CD4-positive, alpha-beta T cell (primary cell): ENCODE measurements around the gene GALNT18. TPM values are rescaled to one million over a fixed set of nuclear protein-coding genes. Genes with fewer than 3 reads are reported as not detected.

Experiments used
- ATAC-seq: fragments of 200-7000 bp; cut with Tn5 transposase; one replicate; pipeline ENCODE4 v1.10.0; 2022; ENCODE audit warnings: mild to moderate bottlenecking; ENCODE audit not compliant: poor library complexity
- CTCF ChIA-PET: fragments of 350-600 bp; sonication (Branson Sonifier 250); formaldehyde crosslinking; loops from one replicate; lab custom pipeline; 2021; ENCODE audit warnings: antibody characterized with exemption, inconsistent platforms; lab: Charles Lee
- POLR2A ChIA-PET: fragments of 350-600 bp; sonication (Branson Sonifier 250); formaldehyde crosslinking; loops from one replicate; lab custom pipeline; 2021; ENCODE audit warnings: antibody characterized with exemption, inconsistent platforms; lab: Charles Lee
- DNase-seq, 14 experiments: peaks; one replicate each; pipeline ENCODE4 v3.0.0-alpha.2; 2013 to 2020; ENCODE audit warnings: mixed read lengths in 2 of 14
- H3K27ac ChIP-seq, 2 donors: one replicate each; pipeline versions ENCODE4 v1.5.1 to v1.7.0; 2013; ENCODE audit warnings: low read length in 2 of 2, low read depth in 1 of 2, mild to moderate bottlenecking in 1 of 2
- H3K27me3 ChIP-seq, 2 experiments: 1 replicate in 1 of 2; 2 replicates in 1 of 2; pipeline versions ENCODE4 v1.6.1 to v1.7.0; 2013; ENCODE audit warnings: low read length in 2 of 2, control low read depth in 1 of 2, mild to moderate bottlenecking in 1 of 2, moderate library complexity in 1 of 2; ENCODE audit not compliant: insufficient read depth in 2 of 2, control insufficient read depth in 1 of 2
- H3K36me3 ChIP-seq: one replicate; pipeline ENCODE4 v1.6.1; 2013; ENCODE audit warnings: low read length, control low read depth; ENCODE audit not compliant: insufficient read depth
- H3K4me1 ChIP-seq: one replicate; pipeline ENCODE4 v1.6.1; 2013; ENCODE audit warnings: low read length, control low read depth; ENCODE audit not compliant: insufficient read depth
- H3K4me3 ChIP-seq: one replicate; pipeline ENCODE4 v1.5.1; 2013; ENCODE audit warnings: mild to moderate bottlenecking, low read length, moderate library complexity
- H3K9me3 ChIP-seq, 2 experiments: 1 replicate in 1 of 2; 2 replicates in 1 of 2; pipeline versions ENCODE4 v1.6.1 to v1.7.0; 2013; ENCODE audit warnings: low read length in 2 of 2, mild to moderate bottlenecking in 2 of 2, control low read depth in 1 of 2, moderate library complexity in 1 of 2; ENCODE audit not compliant: control insufficient read depth in 1 of 2, insufficient read depth in 1 of 2
- H3K27ac Mint-ChIP-seq: one replicate; pipeline ENCODE4 v1.8.0; 2020; ENCODE audit warnings: mixed read lengths
- H3K27me3 Mint-ChIP-seq: one replicate; pipeline ENCODE4 v1.8.0; 2021; ENCODE audit warnings: mixed read lengths
- H3K36me3 Mint-ChIP-seq: one replicate; pipeline ENCODE4 v1.8.0; 2021; ENCODE audit warnings: low read depth, mixed read lengths
- H3K4me1 Mint-ChIP-seq: one replicate; pipeline ENCODE4 v1.8.0; 2021; ENCODE audit warnings: low read depth, mixed read lengths
- H3K4me3 Mint-ChIP-seq: one replicate; pipeline ENCODE4 v1.8.0; 2020; ENCODE audit warnings: mild to moderate bottlenecking, mixed read lengths
- H3K9me3 Mint-ChIP-seq: one replicate; pipeline ENCODE4 v1.8.0; 2020; ENCODE audit warnings: mixed read lengths
- CTCF ChIP-seq: fragments of 200-600 bp; IDR thresholded peaks from one replicate; pipeline ENCODE4 v1.8.0; 2022; ENCODE audit warnings: antibody characterized with exemption, mild to moderate bottlenecking
- intact Hi-C, 2 experiments: fragments of 100-400 bp; cut with DNase I in 1 of 2; cut with micrococcal nuclease in 1 of 2; formaldehyde crosslinking; loops; one replicate each; pipeline versions ENCODE4 v1.15.1 to v1.9.0; 2023 to 2025; cut with DNase I, micrococcal nuclease
- total RNA-seq, 174 experiments: library from RNA in 2 of 174; stranded (reverse) in 2 of 174; gene quantifications; one replicate each; pipeline ENCODE4 v1.2.3 and lab custom pipeline; 2021 to 2026

GALNT18 gene
- total RNA-seq, 2 experiments from 2014 or later, result 0.08 TPM; not detected in 1

DNA sequence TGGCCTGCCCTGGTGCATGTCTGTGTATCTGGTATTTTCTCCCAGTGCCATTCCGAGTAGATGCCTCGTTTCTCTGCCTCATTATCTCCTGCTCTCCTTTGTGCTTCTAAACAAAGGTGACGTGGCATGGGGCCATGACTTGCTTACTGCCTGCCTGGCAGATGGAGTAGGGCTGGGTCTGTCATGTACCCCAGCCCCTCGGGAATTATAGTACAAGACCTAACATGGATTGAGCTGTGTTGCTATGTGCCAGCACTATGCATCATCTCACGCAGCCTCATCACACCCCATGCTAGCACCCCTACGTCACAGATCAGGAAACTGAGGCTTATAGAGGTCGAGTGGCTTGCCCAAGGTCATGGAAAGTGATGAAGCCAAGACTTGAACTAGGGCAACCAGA, 88.1 kb downstream of the GALNT18 start:
- intact Hi-C loops, result no loop called here
- Mint-ChIP-seq H3K9me3 (no peaks in the 10 kb centered on the region), H3K4me3 (no peak overlapping the region), H3K4me1 (no peaks in the 10 kb centered on the region), H3K27ac (no peak overlapping the region), H3K36me3 (no peaks in the 10 kb centered on the region), H3K27me3 (peaks cover 4% of the 10 kb centered on the region)
- POLR2A ChIA-PET, result no interaction called here
- CTCF ChIA-PET, result no interaction called here
- H3K4me3 ChIP-seq, result no peak overlapping the region
- no peak for TF ChIP-seq CTCF
- no peaks in the 10 kb centered on the region for H3K27me3 ChIP-seq
- DNase-seq (no peak), ATAC-seq (no peak)
- no peak overlapping the region for H3K27ac ChIP-seq
- no peaks in the 10 kb centered on the region for H3K9me3 ChIP-seq
- H3K36me3 ChIP-seq, result no peaks in the 10 kb centered on the region
- H3K4me1 ChIP-seq, result no peaks in the 10 kb centered on the region

GRCh38 chr11:11533057-11533456, 88.7 kb downstream of the GALNT18 start:
- ChIA-PET POLR2A (no interaction called here), CTCF (no interaction called here)
- ATAC-seq, result no peak
- H3K4me1 ChIP-seq, result no peaks in the 10 kb centered on the region
- Mint-ChIP-seq H3K4me1 (no peaks in the 10 kb centered on the region), H3K4me3 (no peak overlapping the region), H3K36me3 (no peaks in the 10 kb centered on the region), H3K27ac (no peak overlapping the region), H3K9me3 (no peaks in the 10 kb centered on the region), H3K27me3 (peaks cover 4% of the 10 kb centered on the region)
- intact Hi-C loops, result no loop called here
- no peaks in the 10 kb centered on the region for H3K36me3 ChIP-seq
- H3K27me3 ChIP-seq, result no peaks in the 10 kb centered on the region
- no peak for TF ChIP-seq CTCF
- no peaks in the 10 kb centered on the region for H3K9me3 ChIP-seq
- no peak for DNase-seq
- H3K27ac ChIP-seq, result no peak overlapping the region
- no peak overlapping the region for H3K4me3 ChIP-seq

DNA sequence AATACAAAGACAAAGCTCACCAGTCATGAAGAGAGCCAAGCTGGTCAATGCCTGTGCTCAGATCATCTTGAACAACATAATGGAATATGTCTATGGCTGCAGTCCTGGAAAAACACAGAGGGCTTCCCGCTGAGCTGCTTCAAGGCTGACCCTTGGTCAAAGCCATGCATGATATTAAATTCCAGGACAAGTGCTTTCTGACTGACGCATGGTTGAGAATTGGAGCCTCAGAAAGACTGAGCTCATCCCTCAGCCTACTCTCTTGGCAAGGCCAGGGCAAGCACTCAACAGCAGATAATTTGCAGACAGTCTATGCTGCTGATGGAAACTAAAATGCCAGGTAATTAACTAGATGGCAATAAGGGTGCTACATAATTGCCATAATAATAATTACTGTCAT, 89.2 kb downstream of the GALNT18 start:
- Mint-ChIP-seq H3K4me3 (no peak overlapping the region), H3K4me1 (no peaks in the 10 kb centered on the region), H3K27me3 (peaks cover 4% of the 10 kb centered on the region), H3K27ac (no peak overlapping the region), H3K36me3 (no peaks in the 10 kb centered on the region), H3K9me3 (no peaks in the 10 kb centered on the region)
- DNase-seq (no peak), ATAC-seq (no peak)
- POLR2A ChIA-PET, result no interaction called here
- H3K4me3 ChIP-seq, result no peak overlapping the region
- no peak overlapping the region for H3K27ac ChIP-seq
- no peaks in the 10 kb centered on the region for H3K4me1 ChIP-seq
- no peaks in the 10 kb centered on the region for H3K36me3 ChIP-seq
- H3K9me3 ChIP-seq, result no peaks in the 10 kb centered on the region
- no peaks in the 10 kb centered on the region for H3K27me3 ChIP-seq
- intact Hi-C loops, result no loop called here
- TF ChIP-seq CTCF, result no peak
- CTCF ChIA-PET, result no interaction called here
